Measurements from ENCODE around the gene OAF. TPM values are rescaled to one million over a fixed set of nuclear protein-coding genes. Genes with fewer than 3 reads are reported as not detected.

OAF gene
- total RNA-seq, 4 donors from 2014 or later: 29.2 to 90.1 (median 44.6) TPM

Other genes with a start within 250 kb of the OAF start
- gene TRIM29, start 72.9 kb upstream of the OAF start, total RNA-seq: 1 to 10 TPM; 4.6 to 7.6 (median 6.1) TPM
- under 1 TPM in 1 of 4 donors, not detected in 3; 0.85 TPM for gene POU2F3, start 29.1 kb downstream of the OAF start, total RNA-seq
- gene TLCD5, start 114.3 kb downstream of the OAF start, total RNA-seq: 10 to 100 TPM in 2 of 4 donors, 1 to 10 TPM in 1, under 1 TPM in 1; 0.51 to 17.1 (median 6.4) TPM
- 100 to 1,000 TPM in 2 of 4 donors, 10 to 100 TPM in 2; 82.6 to 161 (median 125) TPM for gene ARHGEF12, start 125.4 kb downstream of the OAF start, total RNA-seq

All from uterus (tissue), 4 donors.